WTC11 (cell line): ENCODE data around the gene ANXA5.

Experiments used
- CTCF ChIP-seq: fragments of 200-600 bp; IDR thresholded peaks from 2 replicates; pipeline ENCODE4 v1.8.0; 2022; ENCODE audit warnings: antibody characterized with exemption
- E2F1 ChIP-seq: sonication (generic); formaldehyde crosslinking; IDR thresholded peaks from 2 replicates; pipeline ENCODE4 v1.8.0; 2022; ENCODE audit warnings: mild to moderate bottlenecking, missing genetic modification reagents
- IRF1 ChIP-seq: sonication (generic); formaldehyde crosslinking; IDR thresholded peaks from 2 replicates; pipeline ENCODE4 v1.8.0; 2023; ENCODE audit warnings: missing genetic modification reagents
- TCF7 ChIP-seq: sonication (generic); formaldehyde crosslinking; IDR thresholded peaks from 2 replicates; pipeline ENCODE4 v1.8.0; 2022; ENCODE audit warnings: mild to moderate bottlenecking, low read depth, missing genetic modification reagents, moderate library complexity

- TF ChIP-seq CTCF (no peak), TCF7 (CRISPR knock-in tag) (no peak), E2F1 (CRISPR knock-in tag) (no peak), IRF1 (CRISPR knock-in tag) (no peak)
Measured at GRCh38 chr4:121642876-121643585, 53.7 kb downstream of the ANXA5 start.
